Measurements from ENCODE around the gene FERMT3. TPM values are rescaled to one million over a fixed set of nuclear protein-coding genes. Genes with fewer than 3 reads are reported as not detected.

The FERMT3 gene
- total and polyA plus RNA-seq, 9 donors, result 4.9 to 12.2 (median 10.1) TPM

GRCh38 chr11:64219755-64220154 is 13.2 kb downstream of the FERMT3 start:
- Histone ChIP-seq H3K9me3 (replicated peaks; ENCODE audit: control insufficient read depth, low read depth, low read length) (no peaks in the 10 kb centered on the region), H3K36me3 (ENCODE audit: control insufficient read depth, insufficient read depth, low read length) (peaks cover 26% of the 10 kb centered on the region), H3K27me3 (ENCODE audit: control insufficient read depth, insufficient read depth, low read length) (no peaks in the 10 kb centered on the region), H3K4me1 (ENCODE audit: control insufficient read depth, insufficient read depth, low read length) (peaks cover 40% of the 10 kb centered on the region), H3K27ac (ENCODE audit: low read length) (no peak overlapping the region), H3K4me3 (ENCODE audit: low read length) (no peak overlapping the region)
- DNase-seq, result no peak
- 86% methylated on average over 7 of the region's 10 CpGs for WGBS (ENCODE audit: insufficient coverage)

- Histone ChIP-seq H3K9me3 (replicated peaks; ENCODE audit: control insufficient read depth, low read depth, low read length) (no peaks in the 10 kb centered on the region), H3K27ac (ENCODE audit: low read length) (no peak overlapping the region), H3K36me3 (ENCODE audit: control insufficient read depth, insufficient read depth, low read length) (peaks cover 26% of the 10 kb centered on the region), H3K4me3 (ENCODE audit: low read length) (no peak overlapping the region), H3K27me3 (ENCODE audit: control insufficient read depth, insufficient read depth, low read length) (no peaks in the 10 kb centered on the region), H3K4me1 (ENCODE audit: control insufficient read depth, insufficient read depth, low read length) (peaks cover 45% of the 10 kb centered on the region)
- DNase-seq, result no peak
- WGBS (ENCODE audit: insufficient coverage), result 90% methylated on average over 16 of the region's 17 CpGs
Measured at GRCh38 chr11:64220271-64220670, 13.8 kb downstream of the FERMT3 start.

- WGBS (ENCODE audit: insufficient coverage), result 81% methylated on average over 9 of the region's 14 CpGs
- no peak overlapping the region for H3K4me3 ChIP-seq (ENCODE audit: low read length)
- H3K9me3 ChIP-seq (replicated peaks; ENCODE audit: control insufficient read depth, low read depth, low read length), result no peaks in the 10 kb centered on the region
- H3K4me1 ChIP-seq (ENCODE audit: control insufficient read depth, insufficient read depth, low read length), result peaks cover 50% of the 10 kb centered on the region
- no peak overlapping the region for H3K27ac ChIP-seq (ENCODE audit: low read length)
- DNase-seq, result no peak
- H3K36me3 ChIP-seq (ENCODE audit: control insufficient read depth, insufficient read depth, low read length), result peaks cover 26% of the 10 kb centered on the region
- no peaks in the 10 kb centered on the region for H3K27me3 ChIP-seq (ENCODE audit: control insufficient read depth, insufficient read depth, low read length)
Measured at GRCh38 chr11:64220798-64221197, 14.3 kb downstream of the FERMT3 start.

GRCh38 chr11:64222651-64223000 is 16.1 kb downstream of the FERMT3 start:
- Histone ChIP-seq H3K4me1 (ENCODE audit: control insufficient read depth, insufficient read depth, low read length) (peaks cover 64% of the 10 kb centered on the region), H3K9me3 (replicated peaks; ENCODE audit: control insufficient read depth, low read depth, low read length) (no peaks in the 10 kb centered on the region), H3K27me3 (ENCODE audit: control insufficient read depth, insufficient read depth, low read length) (no peaks in the 10 kb centered on the region), H3K4me3 (ENCODE audit: low read length) (no peak overlapping the region), H3K27ac (ENCODE audit: low read length) (peak overlapping the region; percentile 80), H3K36me3 (ENCODE audit: control insufficient read depth, insufficient read depth, low read length) (peaks cover 26% of the 10 kb centered on the region)
- WGBS (ENCODE audit: insufficient coverage), result 64% methylated on average over 8 of the region's 9 CpGs
- no peak for DNase-seq

GRCh38 chr11:64223001-64223651 is 16.6 kb downstream of the FERMT3 start:
- no peak overlapping the region for H3K4me3 ChIP-seq (ENCODE audit: low read length)
- H3K27me3 ChIP-seq (ENCODE audit: control insufficient read depth, insufficient read depth, low read length), result no peaks in the 10 kb centered on the region
- H3K9me3 ChIP-seq (replicated peaks; ENCODE audit: control insufficient read depth, low read depth, low read length), result no peaks in the 10 kb centered on the region
- H3K4me1 ChIP-seq (ENCODE audit: control insufficient read depth, insufficient read depth, low read length), result peaks cover 65% of the 10 kb centered on the region
- WGBS (ENCODE audit: insufficient coverage), result 70% methylated on average over 23 of the region's 24 CpGs
- H3K36me3 ChIP-seq (ENCODE audit: control insufficient read depth, insufficient read depth, low read length), result peaks cover 26% of the 10 kb centered on the region
- DNase-seq, result peak; percentile 35
- H3K27ac ChIP-seq (ENCODE audit: low read length), result peak overlapping the region; percentile 80

GRCh38 chr11:64224151-64224890 is 17.8 kb downstream of the FERMT3 start:
- Histone ChIP-seq H3K27me3 (ENCODE audit: control insufficient read depth, insufficient read depth, low read length) (no peaks in the 10 kb centered on the region), H3K4me1 (ENCODE audit: control insufficient read depth, insufficient read depth, low read length) (peaks cover 62% of the 10 kb centered on the region), H3K36me3 (ENCODE audit: control insufficient read depth, insufficient read depth, low read length) (peaks cover 26% of the 10 kb centered on the region), H3K27ac (ENCODE audit: low read length) (peak overlapping the region; percentile 92), H3K9me3 (replicated peaks; ENCODE audit: control insufficient read depth, low read depth, low read length) (no peaks in the 10 kb centered on the region), H3K4me3 (ENCODE audit: low read length) (no peak overlapping the region)
- 92% methylated on average over 17 of the region's 17 CpGs for WGBS (ENCODE audit: insufficient coverage)
- no peak for DNase-seq

GRCh38 chr11:64224891-64225607 is 18.5 kb downstream of the FERMT3 start:
- H3K36me3 ChIP-seq (ENCODE audit: control insufficient read depth, insufficient read depth, low read length), result peaks cover 26% of the 10 kb centered on the region
- no peak for DNase-seq

GRCh38 chr11:64225608-64226506 is 19.3 kb downstream of the FERMT3 start, which contains the start of the genes NUDT22 and TRPT1:
Gene NUDT22, plus strand, starts transcription at chr11:64226274. Its CDS starts 379 bp downstream, at chr11:64226653.
Gene TRPT1, minus strand, starts transcription at chr11:64226186. Its CDS starts 326 bp downstream, at chr11:64225860.
- H3K4me1 ChIP-seq (ENCODE audit: control insufficient read depth, insufficient read depth, low read length), result peaks cover 66% of the 10 kb centered on the region

More at GRCh38 chr11:64224891-64225607, 18.5 kb downstream of the FERMT3 start:
- peak overlapping the region; percentile 92 for H3K27ac ChIP-seq (ENCODE audit: low read length)
- no peaks in the 10 kb centered on the region for H3K9me3 ChIP-seq (replicated peaks; ENCODE audit: control insufficient read depth, low read depth, low read length)
- 52% methylated on average over 14 of the region's 22 CpGs for WGBS (ENCODE audit: insufficient coverage)
- H3K4me3 ChIP-seq (ENCODE audit: low read length), result peak overlapping the region; percentile 91
- peaks cover 68% of the 10 kb centered on the region for H3K4me1 ChIP-seq (ENCODE audit: control insufficient read depth, insufficient read depth, low read length)
- no peaks in the 10 kb centered on the region for H3K27me3 ChIP-seq (ENCODE audit: control insufficient read depth, insufficient read depth, low read length)

GRCh38 chr11:64226507-64227051 is 20.1 kb downstream of the FERMT3 start:
- Histone ChIP-seq H3K27me3 (ENCODE audit: control insufficient read depth, insufficient read depth, low read length) (no peaks in the 10 kb centered on the region), H3K27ac (ENCODE audit: low read length) (peak overlapping the region; percentile 93), H3K36me3 (ENCODE audit: control insufficient read depth, insufficient read depth, low read length) (peaks cover 14% of the 10 kb centered on the region), H3K4me1 (ENCODE audit: control insufficient read depth, insufficient read depth, low read length) (peaks cover 67% of the 10 kb centered on the region), H3K4me3 (ENCODE audit: low read length) (peak overlapping the region; percentile 91), H3K9me3 (replicated peaks; ENCODE audit: control insufficient read depth, low read depth, low read length) (no peaks in the 10 kb centered on the region)
- DNase-seq, result peak; percentile 68
- WGBS (ENCODE audit: insufficient coverage), result 14% methylated on average over 25 of the region's 26 CpGs

More at GRCh38 chr11:64225608-64226506, 19.3 kb downstream of the FERMT3 start, which contains the start of the genes NUDT22 and TRPT1:
- under 1% methylated on average over 46 of the region's 54 CpGs for WGBS (ENCODE audit: insufficient coverage)
- peaks cover 19% of the 10 kb centered on the region for H3K36me3 ChIP-seq (ENCODE audit: control insufficient read depth, insufficient read depth, low read length)
- H3K4me3 ChIP-seq (ENCODE audit: low read length), result peak within 1 kb of the TSS; percentile 91
- H3K9me3 ChIP-seq (replicated peaks; ENCODE audit: control insufficient read depth, low read depth, low read length), result no peaks in the 10 kb centered on the region
- H3K27ac ChIP-seq (ENCODE audit: low read length), result peak within 1 kb of the TSS; percentile 93
- H3K27me3 ChIP-seq (ENCODE audit: control insufficient read depth, insufficient read depth, low read length), result no peaks in the 10 kb centered on the region
- peak; percentile 95 for DNase-seq
